H9 (cell line): Measurements from ENCODE around the gene MST1R. TPM values are rescaled to one million over a fixed set of nuclear protein-coding genes. Genes with fewer than 3 reads are reported as not detected.

Source experiments
- DNase-seq: peaks from one replicate; pipeline ENCODE4 v3.0.0-alpha.2; 2017
- H2AFZ ChIP-seq: one replicate; pipeline ENCODE4 v1.6.1; 2013; ENCODE audit warnings: mild to moderate bottlenecking, low read length, control low read depth, moderate library complexity
- H2AK5ac ChIP-seq: 2 replicates; pipeline ENCODE4 v1.6.1; 2013; ENCODE audit warnings: low read length, control low read depth, mixed read lengths; ENCODE audit not compliant: insufficient read length
- H2BK120ac ChIP-seq: one replicate; pipeline ENCODE4 v1.6.1; 2013; ENCODE audit warnings: low read depth, mild to moderate bottlenecking, low read length, control low read depth, inconsistent platforms; ENCODE audit not compliant: poor library complexity, severe bottlenecking
- H2BK12ac ChIP-seq: 2 replicates; pipeline ENCODE4 v1.6.1; 2013; ENCODE audit warnings: low read length, control low read depth, mixed read lengths, low read depth; ENCODE audit not compliant: insufficient read length
- H2BK15ac ChIP-seq: 2 replicates; pipeline ENCODE4 v1.6.1; 2013; ENCODE audit warnings: low read depth, low read length, control low read depth
- H2BK20ac ChIP-seq: one replicate; pipeline ENCODE4 v1.6.1; 2013; ENCODE audit warnings: low read depth, mild to moderate bottlenecking, low read length, control low read depth, inconsistent platforms; ENCODE audit not compliant: poor library complexity, severe bottlenecking
- H2BK5ac ChIP-seq: 2 replicates; pipeline ENCODE4 v1.6.1; 2013; ENCODE audit warnings: low read length, control low read depth, mixed read lengths; ENCODE audit not compliant: insufficient read length
- H3K14ac ChIP-seq: 2 replicates; pipeline ENCODE4 v1.6.1; 2013; ENCODE audit warnings: low read length, control low read depth; ENCODE audit not compliant: insufficient read depth
- H3K18ac ChIP-seq: 2 replicates; pipeline ENCODE4 v1.6.1; 2013; ENCODE audit warnings: low read depth, mild to moderate bottlenecking, mixed read lengths, low read length, control low read depth; ENCODE audit not compliant: insufficient read length
- H3K23ac ChIP-seq: 2 replicates; pipeline ENCODE4 v1.6.1; 2013; ENCODE audit warnings: low read length, control low read depth, mixed read lengths, low read depth; ENCODE audit not compliant: insufficient read length
- H3K23me2 ChIP-seq: 2 replicates; pipeline ENCODE4 v1.6.1; 2013; ENCODE audit warnings: low read depth, mild to moderate bottlenecking, mixed read lengths, low read length, control low read depth; ENCODE audit not compliant: insufficient read length, poor library complexity, severe bottlenecking
- H3K27ac ChIP-seq: 2 replicates; pipeline ENCODE4 v1.5.1; 2013; ENCODE audit warnings: low read length, control low read depth, mixed read lengths, low read depth; ENCODE audit not compliant: insufficient read length
- H3K27me3 ChIP-seq: 2 replicates; pipeline ENCODE4 v1.6.1; 2013; ENCODE audit warnings: low read length, control low read depth, inconsistent platforms; ENCODE audit not compliant: insufficient read depth
- H3K4ac ChIP-seq: 2 replicates; pipeline ENCODE4 v1.6.1; 2013; ENCODE audit warnings: low read depth, mild to moderate bottlenecking, control low read depth, inconsistent platforms, low read length, moderate library complexity
- H3K4me1 ChIP-seq: 2 replicates; pipeline ENCODE4 v1.6.1; 2013; ENCODE audit warnings: low read length, control low read depth, inconsistent platforms; ENCODE audit not compliant: insufficient read depth
- H3K4me2 ChIP-seq: 2 replicates; pipeline ENCODE4 v1.6.1; 2013; ENCODE audit warnings: low read length, control low read depth, mixed read lengths; ENCODE audit not compliant: insufficient read length, insufficient read depth
- H3K56ac ChIP-seq: 2 replicates; pipeline ENCODE4 v1.6.1; 2013; ENCODE audit warnings: low read depth, mild to moderate bottlenecking, mixed read lengths, low read length, control low read depth; ENCODE audit not compliant: insufficient read length
- H3K79me1 ChIP-seq: 2 replicates; pipeline ENCODE4 v1.6.1; 2013; ENCODE audit warnings: low read depth, mild to moderate bottlenecking, moderate library complexity, low read length, control low read depth, inconsistent platforms; ENCODE audit not compliant: insufficient read depth, poor library complexity, severe bottlenecking
- H3K79me2 ChIP-seq: 2 replicates; pipeline ENCODE4 v1.6.1; 2013; ENCODE audit warnings: low read length, control low read depth, inconsistent platforms; ENCODE audit not compliant: insufficient read depth
- H3K9ac ChIP-seq: 2 replicates; pipeline ENCODE4 v1.6.1; 2013; ENCODE audit warnings: low read length, control low read depth, mixed read lengths; ENCODE audit not compliant: insufficient read length; ENCODE audit errors: extremely low read depth
- H3K9me3 ChIP-seq: one replicate; pipeline ENCODE4 v1.6.1; 2013; ENCODE audit warnings: low read depth, low read length, inconsistent platforms; ENCODE audit not compliant: control insufficient read depth
- H3T11ph ChIP-seq: one replicate; pipeline ENCODE4 v1.6.1; 2013; ENCODE audit warnings: mild to moderate bottlenecking, low read length, control low read depth, inconsistent platforms
- H4K20me1 ChIP-seq: one replicate; pipeline ENCODE4 v1.6.1; 2013; ENCODE audit not compliant: control insufficient read depth, insufficient read length, insufficient read depth
- H4K5ac ChIP-seq: 2 replicates; pipeline ENCODE4 v1.6.1; 2013; ENCODE audit warnings: low read depth, mild to moderate bottlenecking, mixed read lengths, low read length, control low read depth; ENCODE audit not compliant: insufficient read length
- H4K8ac ChIP-seq: replicated peaks from 2 replicates; pipeline ENCODE4 v1.6.1; 2013; ENCODE audit warnings: low read length, control low read depth, mixed read lengths, low read depth; ENCODE audit not compliant: insufficient read length
- H4K91ac ChIP-seq: 2 replicates; pipeline ENCODE4 v1.6.1; 2013; ENCODE audit warnings: low read depth, mild to moderate bottlenecking, moderate library complexity, mixed read lengths, low read length, control low read depth; ENCODE audit not compliant: insufficient read length
- H3K27ac Mint-ChIP-seq, 3 experiments: 2 replicates in 2 of 3; 3 replicates in 1 of 3; pipeline ENCODE4 v1.8.0; 2020 to 2021; ENCODE audit warnings: mixed read lengths in 3 of 3, mild to moderate bottlenecking in 1 of 3, moderate library complexity in 1 of 3
- H3K27me3 Mint-ChIP-seq: 2 replicates; pipeline ENCODE4 v1.8.0; 2021; ENCODE audit warnings: low read depth, mild to moderate bottlenecking, moderate library complexity, mixed read lengths
- H3K36me3 Mint-ChIP-seq, 3 experiments: 2 replicates in 2 of 3; 3 replicates in 1 of 3; pipeline ENCODE4 v1.8.0; 2020 to 2021; ENCODE audit warnings: low read depth in 3 of 3, mixed read lengths in 3 of 3; ENCODE audit not compliant: insufficient read depth in 1 of 3
- H3K4me1 Mint-ChIP-seq, 2 experiments: 2 replicates each; pipeline ENCODE4 v1.8.0; 2020; ENCODE audit warnings: mixed read lengths in 2 of 2
- H3K4me3 Mint-ChIP-seq, 2 experiments: 2 replicates in 1 of 2; 3 replicates in 1 of 2; pipeline ENCODE4 v1.8.0; 2020 to 2021; ENCODE audit warnings: mild to moderate bottlenecking in 2 of 2, mixed read lengths in 2 of 2, moderate library complexity in 1 of 2
- H3K9me3 Mint-ChIP-seq, 2 experiments: 2 replicates in 1 of 2; 3 replicates in 1 of 2; pipeline ENCODE4 v1.8.0; 2020; ENCODE audit warnings: mild to moderate bottlenecking in 2 of 2, mixed read lengths in 2 of 2, moderate library complexity in 1 of 2
- WGBS: extraction: QIAGEN DNeasy Blood & Tissue Kit; methylation state at CpG from one replicate; pipeline ENCODE4 v1.1.7; 2013; ENCODE audit warnings: missing lambda C conversion rate, low lambda C conversion rate, mixed read lengths; ENCODE audit not compliant: insufficient read length; ENCODE audit errors: extremely low coverage; 5-methylcytosine and 5-hydroxymethylcytosine counted together
- total RNA-seq: library from RNA; stranded (reverse); gene quantifications from 2 replicates; pipeline ENCODE4 v1.2.1, GENCODE V29; 2021
- TF ChIP-seq, protein P1 (sequence below): fragments of 200-600 bp; sonication (generic); conservative IDR thresholded peaks from 3 replicates; pipeline ENCODE4 v1.8.0; 2021; ENCODE audit warnings: antibody characterized with exemption, mild to moderate bottlenecking

The MST1R gene
- total RNA-seq, 1 experiment from 2014 or later, result 4.9 TPM

DNA sequence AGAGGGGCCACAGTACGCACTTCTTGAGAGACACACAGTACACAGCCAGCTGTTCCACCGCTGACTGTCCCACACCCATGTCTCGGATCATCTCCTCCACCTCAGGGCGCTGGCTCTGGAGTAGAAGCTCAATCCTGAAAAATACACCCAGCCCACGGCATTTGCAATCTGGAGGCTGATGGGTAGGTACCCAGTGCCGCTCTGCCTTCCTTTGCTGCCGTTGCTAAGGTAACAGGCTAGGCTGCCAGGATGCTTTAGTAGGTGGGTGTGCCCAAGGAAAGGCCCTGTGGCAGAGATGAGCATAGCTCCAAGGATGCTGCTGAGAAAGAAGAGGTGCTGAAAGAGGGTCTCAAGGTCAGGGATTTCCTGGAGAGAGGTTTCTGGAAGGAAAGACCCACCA is 61.9 kb downstream of the MST1R start:
- Histone ChIP-seq H3K4ac (no peak overlapping the region), H3K14ac (no peak overlapping the region), H4K91ac (no peak overlapping the region), H4K20me1 (no peaks in the 10 kb centered on the region), H3K23me2 (no peaks in the 10 kb centered on the region), H2AFZ (no peak overlapping the region), H2BK5ac (no peak overlapping the region), H2BK120ac (no peak overlapping the region), H3K18ac (no peak overlapping the region), H3K9me3 (no peaks in the 10 kb centered on the region), H3K79me1 (no peaks in the 10 kb centered on the region), H3T11ph (no peak overlapping the region), H2AK5ac (no peak overlapping the region), H4K5ac (no peak overlapping the region), H3K23ac (no peak overlapping the region), H3K4me2 (no peak overlapping the region), H3K4me1 (no peaks in the 10 kb centered on the region), H3K79me2 (no peaks in the 10 kb centered on the region), H3K27ac (no peak overlapping the region), H3K27me3 (no peaks in the 10 kb centered on the region), H2BK15ac (no peak overlapping the region), H2BK20ac (no peak overlapping the region), H3K56ac (no peak overlapping the region), H3K9ac (no peak overlapping the region), H2BK12ac (no peak overlapping the region), H4K8ac (no peak overlapping the region)
- H3K27me3 Mint-ChIP-seq, result no peaks in the 10 kb centered on the region
- no peak for DNase-seq
- no CpG with 5 or more reads among the region's 7 CpGs for WGBS
- peaks cover 13 to 17% of the 10 kb centered on the region in 2 experiments for H3K4me1 Mint-ChIP-seq
- TF ChIP-seq, protein P1, sequence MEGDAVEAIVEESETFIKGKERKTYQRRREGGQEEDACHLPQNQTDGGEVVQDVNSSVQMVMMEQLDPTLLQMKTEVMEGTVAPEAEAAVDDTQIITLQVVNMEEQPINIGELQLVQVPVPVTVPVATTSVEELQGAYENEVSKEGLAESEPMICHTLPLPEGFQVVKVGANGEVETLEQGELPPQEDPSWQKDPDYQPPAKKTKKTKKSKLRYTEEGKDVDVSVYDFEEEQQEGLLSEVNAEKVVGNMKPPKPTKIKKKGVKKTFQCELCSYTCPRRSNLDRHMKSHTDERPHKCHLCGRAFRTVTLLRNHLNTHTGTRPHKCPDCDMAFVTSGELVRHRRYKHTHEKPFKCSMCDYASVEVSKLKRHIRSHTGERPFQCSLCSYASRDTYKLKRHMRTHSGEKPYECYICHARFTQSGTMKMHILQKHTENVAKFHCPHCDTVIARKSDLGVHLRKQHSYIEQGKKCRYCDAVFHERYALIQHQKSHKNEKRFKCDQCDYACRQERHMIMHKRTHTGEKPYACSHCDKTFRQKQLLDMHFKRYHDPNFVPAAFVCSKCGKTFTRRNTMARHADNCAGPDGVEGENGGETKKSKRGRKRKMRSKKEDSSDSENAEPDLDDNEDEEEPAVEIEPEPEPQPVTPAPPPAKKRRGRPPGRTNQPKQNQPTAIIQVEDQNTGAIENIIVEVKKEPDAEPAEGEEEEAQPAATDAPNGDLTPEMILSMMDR, result no peak
- peak overlapping the region in 2 of 3 experiments; percentile 37 to 55; a peak in 2 of 7 replicates for H3K27ac Mint-ChIP-seq
- peaks cover 36 to 75% (median 71%) of the 10 kb centered on the region in 3 experiments; a peak in 6 of 7 replicates for H3K36me3 Mint-ChIP-seq
- H3K9me3 Mint-ChIP-seq, result no peaks in the 10 kb centered on the region
- H3K4me3 Mint-ChIP-seq, result no peak overlapping the region
